H9 (cell line): ENCODE measurements around the gene ULK4. TPM values are rescaled to one million over a fixed set of nuclear protein-coding genes. Genes with fewer than 3 reads are reported as not detected.

Experiments used
- DNase-seq: peaks from one replicate; pipeline ENCODE4 v3.0.0-alpha.2; 2017
- H2AFZ ChIP-seq: one replicate; pipeline ENCODE4 v1.6.1; 2013; ENCODE audit warnings: mild to moderate bottlenecking, low read length, control low read depth, moderate library complexity
- H2AK5ac ChIP-seq: 2 replicates; pipeline ENCODE4 v1.6.1; 2013; ENCODE audit warnings: low read length, control low read depth, mixed read lengths; ENCODE audit not compliant: insufficient read length
- H2BK120ac ChIP-seq: one replicate; pipeline ENCODE4 v1.6.1; 2013; ENCODE audit warnings: low read depth, mild to moderate bottlenecking, low read length, control low read depth, inconsistent platforms; ENCODE audit not compliant: poor library complexity, severe bottlenecking
- H2BK12ac ChIP-seq: 2 replicates; pipeline ENCODE4 v1.6.1; 2013; ENCODE audit warnings: low read length, control low read depth, mixed read lengths, low read depth; ENCODE audit not compliant: insufficient read length
- H2BK15ac ChIP-seq: 2 replicates; pipeline ENCODE4 v1.6.1; 2013; ENCODE audit warnings: low read depth, low read length, control low read depth
- H2BK20ac ChIP-seq: one replicate; pipeline ENCODE4 v1.6.1; 2013; ENCODE audit warnings: low read depth, mild to moderate bottlenecking, low read length, control low read depth, inconsistent platforms; ENCODE audit not compliant: poor library complexity, severe bottlenecking
- H2BK5ac ChIP-seq: 2 replicates; pipeline ENCODE4 v1.6.1; 2013; ENCODE audit warnings: low read length, control low read depth, mixed read lengths; ENCODE audit not compliant: insufficient read length
- H3K14ac ChIP-seq: 2 replicates; pipeline ENCODE4 v1.6.1; 2013; ENCODE audit warnings: low read length, control low read depth; ENCODE audit not compliant: insufficient read depth
- H3K18ac ChIP-seq: 2 replicates; pipeline ENCODE4 v1.6.1; 2013; ENCODE audit warnings: low read depth, mild to moderate bottlenecking, mixed read lengths, low read length, control low read depth; ENCODE audit not compliant: insufficient read length
- H3K23ac ChIP-seq: 2 replicates; pipeline ENCODE4 v1.6.1; 2013; ENCODE audit warnings: low read length, control low read depth, mixed read lengths, low read depth; ENCODE audit not compliant: insufficient read length
- H3K23me2 ChIP-seq: 2 replicates; pipeline ENCODE4 v1.6.1; 2013; ENCODE audit warnings: low read depth, mild to moderate bottlenecking, mixed read lengths, low read length, control low read depth; ENCODE audit not compliant: insufficient read length, poor library complexity, severe bottlenecking
- H3K27ac ChIP-seq: 2 replicates; pipeline ENCODE4 v1.5.1; 2013; ENCODE audit warnings: low read length, control low read depth, mixed read lengths, low read depth; ENCODE audit not compliant: insufficient read length
- H3K27me3 ChIP-seq: 2 replicates; pipeline ENCODE4 v1.6.1; 2013; ENCODE audit warnings: low read length, control low read depth, inconsistent platforms; ENCODE audit not compliant: insufficient read depth
- H3K4ac ChIP-seq: 2 replicates; pipeline ENCODE4 v1.6.1; 2013; ENCODE audit warnings: low read depth, mild to moderate bottlenecking, control low read depth, inconsistent platforms, low read length, moderate library complexity
- H3K4me1 ChIP-seq: 2 replicates; pipeline ENCODE4 v1.6.1; 2013; ENCODE audit warnings: low read length, control low read depth, inconsistent platforms; ENCODE audit not compliant: insufficient read depth
- H3K4me2 ChIP-seq: 2 replicates; pipeline ENCODE4 v1.6.1; 2013; ENCODE audit warnings: low read length, control low read depth, mixed read lengths; ENCODE audit not compliant: insufficient read length, insufficient read depth
- H3K56ac ChIP-seq: 2 replicates; pipeline ENCODE4 v1.6.1; 2013; ENCODE audit warnings: low read depth, mild to moderate bottlenecking, mixed read lengths, low read length, control low read depth; ENCODE audit not compliant: insufficient read length
- H3K79me1 ChIP-seq: 2 replicates; pipeline ENCODE4 v1.6.1; 2013; ENCODE audit warnings: low read depth, mild to moderate bottlenecking, moderate library complexity, low read length, control low read depth, inconsistent platforms; ENCODE audit not compliant: insufficient read depth, poor library complexity, severe bottlenecking
- H3K79me2 ChIP-seq: 2 replicates; pipeline ENCODE4 v1.6.1; 2013; ENCODE audit warnings: low read length, control low read depth, inconsistent platforms; ENCODE audit not compliant: insufficient read depth
- H3K9ac ChIP-seq: 2 replicates; pipeline ENCODE4 v1.6.1; 2013; ENCODE audit warnings: low read length, control low read depth, mixed read lengths; ENCODE audit not compliant: insufficient read length; ENCODE audit errors: extremely low read depth
- H3K9me3 ChIP-seq: one replicate; pipeline ENCODE4 v1.6.1; 2013; ENCODE audit warnings: low read depth, low read length, inconsistent platforms; ENCODE audit not compliant: control insufficient read depth
- H3T11ph ChIP-seq: one replicate; pipeline ENCODE4 v1.6.1; 2013; ENCODE audit warnings: mild to moderate bottlenecking, low read length, control low read depth, inconsistent platforms
- H4K20me1 ChIP-seq: one replicate; pipeline ENCODE4 v1.6.1; 2013; ENCODE audit not compliant: control insufficient read depth, insufficient read length, insufficient read depth
- H4K5ac ChIP-seq: 2 replicates; pipeline ENCODE4 v1.6.1; 2013; ENCODE audit warnings: low read depth, mild to moderate bottlenecking, mixed read lengths, low read length, control low read depth; ENCODE audit not compliant: insufficient read length
- H4K8ac ChIP-seq: replicated peaks from 2 replicates; pipeline ENCODE4 v1.6.1; 2013; ENCODE audit warnings: low read length, control low read depth, mixed read lengths, low read depth; ENCODE audit not compliant: insufficient read length
- H4K91ac ChIP-seq: 2 replicates; pipeline ENCODE4 v1.6.1; 2013; ENCODE audit warnings: low read depth, mild to moderate bottlenecking, moderate library complexity, mixed read lengths, low read length, control low read depth; ENCODE audit not compliant: insufficient read length
- H3K27ac Mint-ChIP-seq, 3 experiments: 2 replicates in 2 of 3; 3 replicates in 1 of 3; pipeline ENCODE4 v1.8.0; 2020 to 2021; ENCODE audit warnings: mixed read lengths in 3 of 3, mild to moderate bottlenecking in 1 of 3, moderate library complexity in 1 of 3
- H3K27me3 Mint-ChIP-seq: 2 replicates; pipeline ENCODE4 v1.8.0; 2021; ENCODE audit warnings: low read depth, mild to moderate bottlenecking, moderate library complexity, mixed read lengths
- H3K36me3 Mint-ChIP-seq, 3 experiments: 2 replicates in 2 of 3; 3 replicates in 1 of 3; pipeline ENCODE4 v1.8.0; 2020 to 2021; ENCODE audit warnings: low read depth in 3 of 3, mixed read lengths in 3 of 3; ENCODE audit not compliant: insufficient read depth in 1 of 3
- H3K4me1 Mint-ChIP-seq, 2 experiments: 2 replicates each; pipeline ENCODE4 v1.8.0; 2020; ENCODE audit warnings: mixed read lengths in 2 of 2
- H3K4me3 Mint-ChIP-seq, 2 experiments: 2 replicates in 1 of 2; 3 replicates in 1 of 2; pipeline ENCODE4 v1.8.0; 2020 to 2021; ENCODE audit warnings: mild to moderate bottlenecking in 2 of 2, mixed read lengths in 2 of 2, moderate library complexity in 1 of 2
- H3K9me3 Mint-ChIP-seq, 2 experiments: 2 replicates in 1 of 2; 3 replicates in 1 of 2; pipeline ENCODE4 v1.8.0; 2020; ENCODE audit warnings: mild to moderate bottlenecking in 2 of 2, mixed read lengths in 2 of 2, moderate library complexity in 1 of 2
- CTCF ChIP-seq: fragments of 200-600 bp; sonication (generic); conservative IDR thresholded peaks from 3 replicates; pipeline ENCODE4 v1.8.0; 2021; ENCODE audit warnings: antibody characterized with exemption, mild to moderate bottlenecking
- WGBS: extraction: QIAGEN DNeasy Blood & Tissue Kit; methylation state at CpG from one replicate; pipeline ENCODE4 v1.1.7; 2013; ENCODE audit warnings: missing lambda C conversion rate, low lambda C conversion rate, mixed read lengths; ENCODE audit not compliant: insufficient read length; ENCODE audit errors: extremely low coverage; 5-methylcytosine and 5-hydroxymethylcytosine counted together
- total RNA-seq: library from RNA; stranded (reverse); gene quantifications from 2 replicates; pipeline ENCODE4 v1.2.1, GENCODE V29; 2021

ULK4 gene
- total RNA-seq, 1 experiment from 2014 or later: 12.9 TPM

- Histone ChIP-seq H3K18ac (no peak overlapping the region), H3K9me3 (no peaks in the 10 kb centered on the region), H3K27me3 (no peaks in the 10 kb centered on the region), H3K14ac (no peak overlapping the region), H3K4me1 (peaks cover 5% of the 10 kb centered on the region; the same call in 1 of the 2 replicates), H2BK20ac (no peak overlapping the region), H3K27ac (no peak overlapping the region), H2AK5ac (no peak overlapping the region), H3K23me2 (no peaks in the 10 kb centered on the region), H3K9ac (no peak overlapping the region), H2BK5ac (no peak overlapping the region), H2BK120ac (no peak overlapping the region), H3K79me2 (no peaks in the 10 kb centered on the region), H3K56ac (no peak overlapping the region), H2AFZ (no peak overlapping the region), H4K8ac (no peak overlapping the region), H3K23ac (no peak overlapping the region), H4K5ac (no peak overlapping the region), H2BK12ac (peak overlapping the region; percentile 30), H3K4me2 (no peak overlapping the region), H3K79me1 (no peaks in the 10 kb centered on the region), H4K20me1 (no peaks in the 10 kb centered on the region), H3T11ph (no peak overlapping the region), H4K91ac (no peak overlapping the region), H2BK15ac (no peak overlapping the region), H3K4ac (no peak overlapping the region)
- no peaks in the 10 kb centered on the region for H3K27me3 Mint-ChIP-seq
- DNase-seq: no peak
- no peak for TF ChIP-seq CTCF
- peaks cover 0 to 6% (median 2%) of the 10 kb centered on the region in 3 experiments; a peak in 2 of 7 replicates for H3K36me3 Mint-ChIP-seq
- no peak overlapping the region for H3K4me3 Mint-ChIP-seq
- H3K27ac Mint-ChIP-seq: no peak overlapping the region; a peak in 1 of 7 replicates
- WGBS: no CpG with 5 or more reads among the region's 6 CpGs
- no peaks in the 10 kb centered on the region; a peak in 1 of 5 replicates for H3K9me3 Mint-ChIP-seq
- peaks cover 12 to 14% of the 10 kb centered on the region in 2 experiments for H3K4me1 Mint-ChIP-seq
Observed at GRCh38 chr3:41682996-41683395, 278.9 kb downstream of the ULK4 start.
